H1 (cell line): ENCODE measurements around the gene PINLYP. TPM values are rescaled to one million over a fixed set of nuclear protein-coding genes. Genes with fewer than 3 reads are reported as not detected.

ENCODE experiments used
- ATF3 ChIP-seq: IDR thresholded peaks from 2 replicates; pipeline ENCODE4 v1.6.1; 2011; ENCODE audit warnings: low read depth, mild to moderate bottlenecking, low read length; ENCODE audit not compliant: insufficient read depth
- BACH1 ChIP-seq: IDR thresholded peaks from 2 replicates; pipeline ENCODE4 v1.6.1; 2012; ENCODE audit warnings: low read length, improper control_type of control experiment
- BCL11A ChIP-seq, 2 experiments: IDR thresholded peaks; one replicate each; pipeline ENCODE4 v1.6.1; 2011; ENCODE audit warnings: low read depth in 2 of 2, low read length in 2 of 2, mild to moderate bottlenecking in 2 of 2
- CHD1 ChIP-seq: IDR thresholded peaks from 2 replicates; pipeline ENCODE4 v1.6.1; 2012; ENCODE audit warnings: low read depth, low read length, improper control_type of control experiment
- CHD2 ChIP-seq: IDR thresholded peaks from 2 replicates; pipeline ENCODE4 v1.6.1; 2012; ENCODE audit warnings: low read length, improper control_type of control experiment
- HDAC2 ChIP-seq, 2 experiments: fragments of 300-600 bp in 1 of 2; sonication (generic) in 1 of 2; IDR thresholded peaks; 2 replicates each; pipeline ENCODE4 v1.6.1; 2011 to 2012; ENCODE audit warnings: low read depth in 2 of 2, low read length in 2 of 2, mild to moderate bottlenecking in 2 of 2, moderate library complexity in 2 of 2, borderline replicate concordance in 1 of 2, inconsistent platforms in 1 of 2
- JUN ChIP-seq: IDR thresholded peaks from 2 replicates; pipeline ENCODE4 v1.6.1; 2011; ENCODE audit warnings: low read depth, mild to moderate bottlenecking, improper control_type of control experiment, low read length
- JUND ChIP-seq: IDR thresholded peaks from 2 replicates; pipeline ENCODE4 v1.6.1; 2011; ENCODE audit warnings: mild to moderate bottlenecking, improper control_type of control experiment, low read length
- KDM1A ChIP-seq: fragments of 200-600, 300-600 bp; sonication (generic); IDR thresholded peaks from 2 replicates; pipeline ENCODE4 v1.7.1; 2016; ENCODE audit warnings: mild to moderate bottlenecking, low read length, borderline replicate concordance
- NANOG ChIP-seq: IDR thresholded peaks from 2 replicates; pipeline ENCODE4 v1.6.1; 2011; ENCODE audit warnings: low read length, low read depth, mild to moderate bottlenecking, inconsistent platforms; ENCODE audit not compliant: insufficient read depth, poor library complexity, severe bottlenecking
- POLR2AphosphoS5 ChIP-seq: IDR thresholded peaks from 2 replicates; pipeline ENCODE4 v1.6.1; 2011; ENCODE audit warnings: low read depth, low read length
- RBBP5 ChIP-seq: IDR thresholded peaks from 2 replicates; pipeline ENCODE4 v1.7.1; 2012; ENCODE audit warnings: low read depth, mild to moderate bottlenecking, inconsistent platforms, low read length, moderate library complexity, borderline replicate concordance
- RNF2 ChIP-seq: fragments of 200-900, 300-1000 bp; sonication (generic); IDR thresholded peaks from 2 replicates; pipeline ENCODE4 v1.7.1; 2016; ENCODE audit warnings: borderline replicate concordance, low read depth, mild to moderate bottlenecking, antibody characterized with exemption, low read length; ENCODE audit not compliant: poor library complexity, severe bottlenecking; ENCODE audit errors: missing control alignments
- SAP30 ChIP-seq: fragments of 300-600 bp; sonication (generic); IDR thresholded peaks from 2 replicates; pipeline ENCODE4 v1.7.1; 2012; ENCODE audit warnings: low read length, moderate library complexity, mild to moderate bottlenecking, inconsistent platforms; ENCODE audit not compliant: insufficient read depth, insufficient replicate concordance
- SIN3A ChIP-seq, 2 experiments: IDR thresholded peaks in 1 of 2; conservative IDR thresholded peaks in 1 of 2; 2 replicates each; pipeline ENCODE4 v1.6.1; 2011 to 2012; ENCODE audit warnings: low read length in 2 of 2, improper control_type of control experiment in 1 of 2, low read depth in 1 of 2, mild to moderate bottlenecking in 1 of 2
- SIRT6 ChIP-seq: IDR thresholded peaks from one replicate; pipeline ENCODE4 v1.7.1; 2012; ENCODE audit warnings: low read length, inconsistent platforms
- SIX5 ChIP-seq: IDR thresholded peaks from 2 replicates; pipeline ENCODE4 v1.6.1; 2011; ENCODE audit warnings: mild to moderate bottlenecking, low read depth, low read length
- SP2 ChIP-seq: IDR thresholded peaks from 2 replicates; pipeline ENCODE4 v1.6.1; 2012; ENCODE audit warnings: mild to moderate bottlenecking, low read length, inconsistent platforms
- SP4 ChIP-seq: IDR thresholded peaks from 2 replicates; pipeline ENCODE4 v1.6.1; 2012; ENCODE audit warnings: low read length, inconsistent platforms
- SRF ChIP-seq: IDR thresholded peaks from 2 replicates; pipeline ENCODE4 v1.6.1; 2011; ENCODE audit warnings: mild to moderate bottlenecking, low read depth, low read length, moderate library complexity
- TAF1 ChIP-seq: IDR thresholded peaks from 2 replicates; pipeline ENCODE4 v1.6.1; 2011; ENCODE audit warnings: mild to moderate bottlenecking, low read depth, low read length
- USF2 ChIP-seq: IDR thresholded peaks from 2 replicates; pipeline ENCODE4 v1.6.1; 2011; ENCODE audit warnings: low read length, improper control_type of control experiment
- ZNF274 ChIP-seq: IDR thresholded peaks from 2 replicates; pipeline ENCODE4 v1.7.0; 2012; ENCODE audit warnings: low read length, borderline replicate concordance; ENCODE audit errors: extremely low read depth
- polyA plus RNA-seq, 7 experiments: library from polyadenylated mRNA; depleted of rRNA in 3 of 7; stranded (reverse) in 5 of 7; unstranded in 2 of 7; fragments of >200 nt in 5 of 7; fragments of 200-250 nt in 2 of 7; gene quantifications; 1 replicate in 5 of 7; 2 replicates in 1 of 7; 4 replicates in 1 of 7; pipeline versions ENCODE4 v1.2.1 to v1.2.3, GENCODE V29; 2011 to 2013; ENCODE audit warnings: missing spikeins in 2 of 7, mixed read lengths in 2 of 7
- total RNA-seq: library from RNA; stranded (reverse); fragmentation: NEBNext Ultra II Directional; extraction: Animal tissue kit (Norgen Biotek cat#: 25700); gene quantifications from 2 replicates; pipeline ENCODE4 v1.2.1, GENCODE V29; 2021

The PINLYP gene
- total and polyA plus RNA-seq, 2 of the 8 experiments (the other 6 are each of a cell fraction or from before 2014, with no cell fraction given), result 7.5 to 31.3 TPM

GRCh38 chr19:43570174-43570791, 5.3 kb upstream of the PINLYP start (continued):
- no peak for TF ChIP-seq ATF3
- no peak for TF ChIP-seq RNF2
- peak; percentile 41 for TF ChIP-seq NANOG
- TF ChIP-seq KDM1A, result peak; percentile 99
- TF ChIP-seq JUND, result no peak
- no peak for TF ChIP-seq SIRT6
- TF ChIP-seq SP4, result no peak
- no peak for TF ChIP-seq POLR2AphosphoS5
- TF ChIP-seq BACH1, result no peak
- TF ChIP-seq BCL11A (IDR thresholded peaks at IDR 0.05; ENCODE audit: low read depth in 2 of 2, low read length in 2 of 2), result no peak
- no peak for TF ChIP-seq JUN
- TF ChIP-seq SAP30, result no peak
- no peak for TF ChIP-seq TAF1
- TF ChIP-seq SRF, result no peak
- TF ChIP-seq CHD2, result no peak
- no peak for TF ChIP-seq RBBP5
- no peak for TF ChIP-seq ZNF274
- no peak for TF ChIP-seq USF2
- TF ChIP-seq SIX5, result no peak
- peak; percentile 85 to 88 for TF ChIP-seq SIN3A (conservative IDR thresholded peaks at IDR 0.05 in 1 of 2, IDR thresholded peaks at IDR 0.05 in 1 of 2; ENCODE audit: low read depth in 1 of 2, low read length in 2 of 2)
- TF ChIP-seq CHD1, result no peak
- TF ChIP-seq SP2, result no peak
- peak in 1 of 2 experiments; percentile 94; a peak in 2 of 4 replicates for TF ChIP-seq HDAC2 (IDR thresholded peaks at IDR 0.05; ENCODE audit: borderline replicate concordance in 1 of 2, low read depth in 2 of 2, low read length in 2 of 2)
